Islet precursor cell (in vitro differentiated cells): ENCODE measurements around the gene DET1.
"Not testable (repeated sequence)": the region's sequence is repeated elsewhere in the genome, so short reads cannot be mapped to it uniquely, and the experiment has no call there.

Source experiments
- DNase-seq: peaks from one replicate; pipeline ENCODE4 v3.0.0-alpha.2; 2018

DET1 gene

DNA sequence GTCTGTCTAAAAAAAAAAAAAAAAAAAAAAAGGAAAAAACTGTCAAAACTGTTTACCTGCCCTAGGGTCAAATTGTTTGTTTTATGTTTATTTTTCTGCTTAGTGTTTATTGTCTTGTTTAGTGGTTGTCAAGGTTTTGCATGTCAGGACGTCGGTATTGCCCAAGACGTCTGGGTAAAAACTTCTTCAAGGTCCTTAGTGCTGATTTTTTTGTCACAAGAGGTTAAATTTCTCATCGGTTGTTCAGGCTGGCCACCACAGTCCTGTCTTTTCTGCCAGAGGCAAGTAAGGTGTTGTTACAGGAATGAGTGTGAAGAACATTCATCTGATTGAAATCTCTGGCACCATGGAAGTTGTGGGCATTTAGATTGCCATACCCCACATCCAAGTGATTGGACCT lies 7.0 kb downstream of the DET1 start:
- DNase-seq: no peak

DNA sequence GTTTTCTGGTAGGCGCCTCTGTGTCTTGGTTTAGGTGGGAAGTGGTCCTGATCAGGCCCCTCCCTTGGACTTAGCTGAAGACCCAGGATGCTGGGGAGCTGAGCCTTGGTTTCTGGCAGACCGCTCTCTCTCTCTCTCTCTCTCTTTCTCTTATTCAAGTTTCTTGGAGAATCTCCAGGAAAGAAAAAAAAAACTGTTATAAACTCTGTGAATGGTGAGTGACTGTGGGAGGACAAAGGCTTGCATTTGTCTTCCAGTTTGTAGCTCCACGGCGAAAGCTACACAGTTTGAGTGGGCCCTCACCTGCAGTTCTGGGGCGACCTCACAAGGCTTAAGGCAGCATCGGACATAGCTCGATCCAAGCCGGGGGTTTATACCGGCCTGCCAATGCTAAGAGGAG lies 7.5 kb downstream of the DET1 start:
- no peak for DNase-seq

DNA sequence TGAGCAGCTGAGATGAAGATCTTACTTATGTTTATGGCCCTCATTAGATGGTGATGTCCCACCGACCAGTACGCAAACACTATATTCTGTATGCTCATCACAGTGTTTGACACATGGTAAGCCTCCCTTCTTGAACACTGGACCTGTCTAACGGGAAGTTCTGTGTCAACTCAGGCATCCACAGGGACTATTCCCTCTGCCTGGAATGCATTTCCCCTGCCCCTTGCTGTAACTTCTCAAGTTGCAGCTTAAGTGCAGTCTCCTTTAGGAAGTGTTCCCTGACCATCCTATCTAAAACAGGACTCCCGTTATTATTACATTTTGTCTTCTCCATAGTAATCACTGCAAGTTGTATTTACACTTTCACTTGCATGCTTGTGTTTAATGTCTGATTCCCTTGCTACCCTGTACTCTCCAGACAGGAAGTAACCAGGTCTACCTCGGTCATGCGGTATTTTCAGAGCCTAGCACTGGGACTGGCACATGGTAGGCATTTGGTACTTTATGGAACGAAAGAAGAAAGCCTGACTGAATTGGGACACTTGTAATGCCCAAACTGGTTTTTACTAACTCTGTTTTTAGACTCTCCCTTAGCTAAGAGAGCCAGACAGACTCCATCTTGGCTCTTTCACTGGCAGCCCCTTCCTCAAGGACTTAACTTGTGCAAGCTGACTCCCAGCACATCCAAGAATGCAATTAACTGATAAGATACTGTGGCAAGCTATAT lies 8.7 kb downstream of the DET1 start:
- DNase-seq: no peak

- DNase-seq: no peak
These were observed 10.7 kb downstream of the DET1 start for GRCh38 chr15:88535607-88536313.

DNA sequence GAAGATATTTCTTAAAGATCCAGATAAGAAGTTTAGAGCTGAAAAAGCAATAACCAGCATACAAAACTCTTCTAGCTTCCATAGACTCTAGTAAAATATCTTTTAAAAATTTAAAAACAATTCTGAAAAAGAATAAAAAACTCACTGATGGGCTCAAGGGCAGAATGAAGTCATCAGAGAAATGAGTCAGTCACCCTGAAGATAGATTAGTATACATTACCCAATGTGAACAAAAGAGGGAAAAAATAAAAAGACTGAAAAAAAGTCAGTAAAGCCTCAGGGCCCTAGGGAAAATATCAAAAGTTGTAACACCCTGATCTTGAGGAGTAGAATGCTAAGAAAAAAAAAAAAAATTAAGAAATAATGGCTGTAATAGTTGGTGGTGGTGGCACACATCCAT lies 11.4 kb downstream of the DET1 start:
- no peak for DNase-seq

DNA sequence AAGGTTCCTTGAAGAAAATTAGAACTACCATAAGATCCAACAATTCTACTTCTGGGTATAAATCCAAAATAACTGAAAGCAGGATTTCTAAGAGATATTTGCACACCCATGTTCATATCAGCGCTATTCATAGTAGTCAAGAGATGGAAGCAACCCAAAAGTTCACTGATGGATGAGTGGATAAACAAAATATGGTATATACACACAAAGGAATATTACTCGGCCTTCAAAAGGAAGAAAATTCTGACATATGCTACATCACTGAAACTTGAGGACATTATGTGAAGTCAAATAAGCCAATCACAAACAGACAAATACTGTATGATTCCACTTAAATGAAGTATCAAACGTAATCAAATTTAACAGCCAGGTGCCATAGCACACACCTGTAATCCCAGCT lies 13.1 kb downstream of the DET1 start:
- DNase-seq: no peak

- no peak for DNase-seq
These were observed 17.4 kb downstream of the DET1 start for GRCh38 chr15:88529021-88529630.

DNA sequence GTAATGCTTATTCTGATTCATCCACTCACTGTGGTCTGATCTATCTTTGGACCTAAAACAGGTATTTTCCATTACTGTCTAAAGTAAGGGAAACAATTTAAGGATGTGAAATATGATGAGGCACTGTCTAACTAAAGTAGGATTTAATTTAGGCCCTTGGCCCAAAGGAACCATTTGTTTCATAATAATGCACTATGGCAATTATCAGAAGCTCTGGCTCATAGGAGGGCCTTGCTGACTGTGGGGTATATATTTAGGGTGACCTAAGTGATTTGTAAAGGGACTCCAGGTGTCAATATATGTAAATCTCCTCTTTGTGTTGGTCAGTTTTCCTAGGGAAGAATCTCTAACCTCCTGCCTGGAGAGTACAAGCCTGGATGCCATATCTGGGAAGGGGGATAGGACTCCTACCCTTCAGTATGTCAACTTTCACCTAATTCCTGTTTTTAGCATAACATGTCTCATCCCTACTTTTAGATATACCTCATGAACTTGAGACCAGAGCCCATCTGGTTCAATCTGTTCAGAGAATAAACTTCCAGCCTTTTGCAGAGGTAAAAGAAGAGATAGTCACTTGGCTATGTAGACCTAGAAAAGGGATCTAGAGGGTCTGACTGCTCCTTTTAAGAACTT lies 20.1 kb downstream of the DET1 start:
- DNase-seq: no peak

- no peak for DNase-seq
These were observed 21.1 kb downstream of the DET1 start for GRCh38 chr15:88525418-88525817.

DNA sequence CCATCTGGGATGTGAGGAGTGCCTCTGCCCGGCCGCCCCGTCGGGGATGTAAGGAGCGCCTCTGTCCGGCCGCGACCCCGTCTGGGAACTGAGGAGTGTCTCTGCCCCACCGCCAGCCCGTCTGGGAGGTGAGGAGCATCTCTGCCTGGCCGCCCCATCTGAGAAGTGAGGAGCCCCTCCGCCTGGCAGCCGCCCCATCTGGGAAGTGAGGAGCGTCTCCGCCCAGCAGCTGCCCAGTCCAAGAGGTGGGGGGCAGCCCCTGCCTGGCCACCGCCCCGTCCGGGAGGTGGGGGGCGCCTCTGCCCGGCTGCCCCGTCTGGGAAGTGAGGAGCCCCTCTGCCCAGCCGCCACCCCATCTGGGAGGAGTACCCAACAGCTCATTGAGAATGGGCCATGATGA lies 22.4 kb downstream of the DET1 start:
- not testable (repeated sequence) for DNase-seq

GRCh38 chr15:88518903-88519302 lies 27.6 kb downstream of the DET1 start:
- no peak for DNase-seq

DNA sequence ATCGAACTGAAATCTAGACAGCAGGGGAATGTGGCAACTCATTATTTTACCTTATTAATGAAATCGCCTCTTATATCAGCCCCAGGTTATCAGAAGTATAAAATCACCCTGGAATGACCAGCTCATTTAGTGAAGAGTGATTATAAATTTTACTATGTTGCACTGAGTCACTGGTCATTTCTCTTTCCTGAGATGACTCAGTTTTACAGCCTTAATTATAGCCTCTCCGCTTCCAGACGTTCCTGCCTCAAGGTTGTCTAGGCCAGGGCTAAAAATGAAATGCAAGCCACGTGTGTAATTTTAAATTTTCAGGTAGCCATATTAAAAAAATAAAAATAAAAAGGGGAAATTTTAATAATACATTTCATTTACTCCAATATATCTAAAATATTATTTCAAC lies 33.3 kb downstream of the DET1 start:
- no peak for DNase-seq

DNA sequence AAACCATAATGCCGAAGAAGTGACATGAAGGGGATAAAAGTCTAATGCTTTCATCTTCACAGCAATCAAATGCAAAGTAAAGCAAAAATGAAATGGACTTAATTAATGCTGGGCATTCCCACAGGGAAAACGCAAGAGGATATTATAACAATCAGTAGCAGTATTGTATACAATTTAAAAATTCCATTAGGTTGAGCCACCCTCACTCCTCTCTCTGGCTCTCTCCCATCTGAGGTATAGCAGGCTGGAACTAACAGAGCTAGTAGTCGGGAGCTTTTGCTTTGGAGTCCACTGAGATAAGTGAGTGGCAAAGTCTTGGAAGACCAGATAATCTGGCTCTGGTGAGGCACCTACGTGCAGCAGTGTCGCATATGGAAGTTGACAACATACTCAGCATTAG lies 33.9 kb downstream of the DET1 start:
- DNase-seq: peak; percentile 70

DNA sequence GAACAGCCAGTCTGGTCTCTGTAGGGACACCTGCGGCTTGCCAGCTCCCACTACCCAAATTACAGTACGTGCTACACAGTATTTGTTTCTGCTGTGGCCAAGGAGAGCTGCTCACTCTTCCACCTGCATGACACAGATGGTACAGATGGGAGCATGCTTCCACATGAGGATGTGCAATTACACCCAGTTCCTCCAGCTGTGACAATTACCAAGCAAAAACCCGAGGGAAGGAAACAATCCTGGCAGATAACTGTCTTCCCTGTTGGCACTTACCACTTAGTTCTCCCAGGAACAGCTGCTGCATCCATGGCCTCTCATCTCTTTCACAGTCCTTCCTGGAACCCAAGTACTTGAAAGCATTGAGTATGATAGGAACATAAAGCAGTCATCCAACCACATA lies 34.4 kb downstream of the DET1 start:
- DNase-seq: no peak

GRCh38 chr15:88511161-88511560 lies 35.3 kb downstream of the DET1 start:
- no peak for DNase-seq

GRCh38 chr15:88509964-88510363 lies 36.5 kb downstream of the DET1 start:
- DNase-seq: no peak

DNA sequence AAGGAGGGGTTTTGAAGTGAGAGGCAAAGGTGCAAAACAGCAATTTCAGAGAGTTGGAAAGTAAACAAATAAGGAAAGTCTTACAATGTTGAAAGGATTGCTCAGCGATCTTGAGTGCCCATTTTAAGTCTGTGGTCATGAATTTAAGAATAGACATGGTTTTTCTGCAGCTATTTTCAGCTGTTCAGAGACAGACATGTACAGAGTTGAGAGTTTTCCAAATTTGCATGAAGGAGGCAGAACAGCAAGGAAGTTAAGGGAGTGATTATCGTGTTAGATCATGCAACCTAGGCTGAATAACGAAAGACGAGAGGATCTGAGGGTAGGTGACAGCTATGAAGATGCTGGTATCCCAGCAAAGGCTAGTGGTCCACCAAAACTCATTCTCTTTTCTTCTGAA lies 37.2 kb downstream of the DET1 start:
- DNase-seq: no peak

DNA sequence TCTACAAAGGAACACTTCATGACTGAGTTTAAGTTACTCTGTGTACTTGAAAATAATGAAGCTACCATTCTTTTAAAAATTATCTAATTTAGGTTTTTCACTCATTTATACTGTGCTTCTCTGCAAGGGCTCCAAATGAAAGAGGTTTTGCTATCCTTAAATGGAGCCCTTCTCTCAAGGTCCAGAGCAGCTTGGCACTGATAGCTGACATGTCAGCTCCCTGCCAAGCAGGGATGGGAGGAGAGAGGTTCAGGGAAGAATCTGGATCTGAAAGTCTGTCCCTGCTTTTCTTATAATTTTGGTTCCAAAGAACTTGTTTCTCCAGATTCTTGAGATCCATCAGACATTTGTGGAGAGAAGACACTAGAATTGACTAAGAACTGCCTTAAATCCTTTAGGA lies 39.9 kb downstream of the DET1 start:
- no peak for DNase-seq

- DNase-seq: no peak
These were observed 40.8 kb downstream of the DET1 start for GRCh38 chr15:88505721-88506120.

DNA sequence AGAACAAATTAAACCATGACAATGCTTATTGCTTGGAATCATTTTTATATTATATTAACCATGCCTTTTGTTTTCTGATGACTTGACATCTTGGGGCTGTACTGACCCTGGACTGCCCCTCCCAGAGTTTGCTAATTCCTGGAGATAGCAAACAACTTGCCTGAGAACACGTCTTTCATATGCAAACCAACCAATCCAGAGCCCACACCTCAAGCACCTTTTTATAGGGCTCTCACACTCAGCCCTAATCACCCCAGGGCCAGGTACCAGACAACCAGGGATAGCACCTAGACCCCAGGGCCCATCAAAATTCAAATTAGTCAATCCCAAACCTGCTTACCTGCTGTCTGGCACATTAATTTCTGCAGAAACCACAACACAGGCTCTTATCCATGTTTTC lies 42.0 kb downstream of the DET1 start:
- DNase-seq: no peak

DNA sequence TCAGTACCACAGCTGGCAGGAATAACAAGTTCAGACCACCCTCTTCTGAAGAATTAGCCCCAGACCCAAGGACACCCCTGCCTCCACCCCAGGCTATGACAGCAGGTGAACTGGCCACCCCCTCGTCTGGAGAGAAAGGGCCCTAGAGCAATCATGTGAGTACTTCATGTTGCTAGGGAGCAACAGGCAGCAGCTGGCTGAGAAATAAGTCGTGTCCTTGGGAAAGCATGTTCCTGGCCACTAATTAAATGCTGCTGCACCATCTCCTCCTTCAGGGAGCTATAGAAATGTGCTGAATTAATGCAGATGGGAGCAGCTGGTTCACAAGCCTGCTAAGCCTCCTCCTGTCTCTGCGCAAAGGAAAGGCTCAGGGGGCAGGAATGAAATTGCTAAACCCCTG lies 47.5 kb downstream of the DET1 start:
- DNase-seq: no peak

GRCh38 chr15:88497109-88497765 lies 49.2 kb downstream of the DET1 start:
- DNase-seq: no peak

- no peak for DNase-seq
These were observed 52.6 kb downstream of the DET1 start for GRCh38 chr15:88493844-88494243.
